ENCODE measurements around the gene USP16.

GRCh38 chr21:29056005-29056404 is 31.5 kb downstream of the USP16 start:
- TF ChIP-seq CTCF (IDR thresholded peaks at IDR 0.05; ENCODE audit: poor library complexity) (no peak), EZH2 (IDR thresholded peaks at IDR 0.05; ENCODE audit: borderline replicate concordance) (no peak), EZH2phosphoT487 (IDR thresholded peaks at IDR 0.05; ENCODE audit: low read depth, severe bottlenecking, unreplicated experiment) (no peak)

All from hepatocyte (in vitro differentiated cells).